ENCODE results near the gene TMEM234. TPM values are rescaled to one million over a fixed set of nuclear protein-coding genes. Genes with fewer than 3 reads are reported as not detected.

Gene TMEM234
- total and polyA plus RNA-seq, 7 donors, result 4.4 to 23.1 (median 7.2) TPM

DNA sequence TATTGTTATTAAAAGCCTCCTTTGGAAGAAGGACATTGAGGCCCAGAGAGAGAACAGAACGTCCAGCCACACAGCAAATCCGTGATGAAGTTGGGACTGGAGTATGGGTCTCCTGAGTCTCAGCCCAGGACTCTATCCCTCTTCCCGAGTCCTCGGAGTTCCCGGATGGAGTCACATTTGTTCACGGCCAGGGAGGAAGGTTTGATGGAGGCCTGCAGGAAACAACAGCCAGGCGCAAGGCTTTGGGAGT, 43.0 kb downstream of the TMEM234 start:
- peak; percentile 70 for DNase-seq
- peak overlapping the region; percentile 44 to 75 (median 59) for H3K4me3 ChIP-seq
- 15 to 22% methylated on average over 7 of the region's 7 CpGs for whole genome bisulfite sequencing, 2 donors
- H3K36me3 ChIP-seq, result peaks cover 0 to 31% (median 11%) of the 10 kb centered on the region in 4 donors
- H3K4me1 ChIP-seq, result peaks cover 0 to 48% (median 44%) of the 10 kb centered on the region in 4 donors
- TF ChIP-seq EP300 (IDR thresholded peaks at IDR 0.05) (no peak), POLR2A (IDR thresholded peaks at IDR 0.05) (no peak), CTCF (IDR thresholded peaks at IDR 0.05) (no peak), POLR2AphosphoS5 (IDR thresholded peaks at IDR 0.05) (no peak)
- intact Hi-C loops (cut with DNase I), result loop anchor here (2.0 to 5.0 kb wide), 2 partner anchors 70 to 113 kb away; partner anchors contain the start of genes HDAC1 and KPNA6
- no peaks in the 10 kb centered on the region for H3K27me3 ChIP-seq
- H3K27ac ChIP-seq, result peak overlapping the region; percentile 90 to 95 (median 92)
- H3K9me3 ChIP-seq, result no peaks in the 10 kb centered on the region

DNA sequence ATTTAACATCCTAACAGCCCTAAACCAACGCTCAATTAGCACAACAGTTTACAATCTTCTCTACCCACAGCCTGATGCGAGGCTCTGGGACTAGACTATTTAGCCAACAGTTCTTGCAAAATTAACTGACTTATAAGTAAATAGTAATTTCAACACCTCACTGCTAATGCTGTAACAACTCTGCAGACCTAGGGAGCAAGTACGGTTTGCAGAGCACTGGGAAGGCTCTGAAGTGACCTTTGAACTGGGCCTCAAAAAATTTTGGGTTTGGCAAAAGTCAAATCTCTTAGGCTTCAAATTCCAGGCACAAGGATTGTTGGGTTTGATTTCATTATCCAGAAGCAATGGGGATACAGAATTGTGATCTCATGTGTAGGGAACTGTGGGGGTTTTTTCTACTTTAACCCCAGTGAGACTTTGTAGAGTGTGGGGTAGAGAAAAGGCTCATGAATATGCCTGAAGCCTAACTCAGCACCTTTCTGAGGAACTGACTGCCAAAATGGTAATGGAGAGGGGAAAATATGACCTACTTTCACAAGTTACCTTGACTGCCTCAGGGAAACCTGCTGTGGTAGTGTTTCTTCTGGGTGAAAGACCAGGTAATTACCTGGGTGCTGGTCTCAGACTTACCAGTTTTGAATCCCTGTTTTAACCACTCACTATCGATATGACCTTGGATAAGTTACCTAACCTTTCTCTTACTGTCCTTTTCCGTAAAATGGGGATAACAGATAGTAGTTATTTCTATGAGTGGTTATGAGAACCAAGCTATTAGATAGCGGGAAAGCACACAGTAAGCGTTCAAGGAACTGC, 43.6 kb downstream of the TMEM234 start:
- Histone ChIP-seq H3K27ac (peak overlapping the region; percentile 90 to 95 (median 92)), H3K4me3 (peak overlapping the region; percentile 44 to 75 (median 59)), H3K27me3 (no peaks in the 10 kb centered on the region), H3K4me1 (peaks cover 0 to 43% (median 38%) of the 10 kb centered on the region in 4 donors), H3K36me3 (peaks cover 0 to 31% (median 7%) of the 10 kb centered on the region in 4 donors), H3K9me3 (no peaks in the 10 kb centered on the region)
- intact Hi-C loops (cut with DNase I), result loop anchor here (2.0 to 5.0 kb wide), 2 partner anchors 70 to 114 kb away; partner anchors contain the start of genes HDAC1 and KPNA6
- TF ChIP-seq CTCF (IDR thresholded peaks at IDR 0.05), result no peak
- no peak for TF ChIP-seq EP300 (IDR thresholded peaks at IDR 0.05)
- no peak for TF ChIP-seq POLR2AphosphoS5 (IDR thresholded peaks at IDR 0.05)
- TF ChIP-seq POLR2A (IDR thresholded peaks at IDR 0.05), result no peak
- WGBS, 2 donors, result 85 to 87% methylated on average over 7 of the region's 7 CpGs
- peak; percentile 10 for DNase-seq

- H3K36me3 ChIP-seq, result peaks cover 13 to 62% (median 38%) of the 10 kb centered on the region in 4 donors
- no peaks in the 10 kb centered on the region for H3K9me3 ChIP-seq
- TF ChIP-seq POLR2AphosphoS5 (IDR thresholded peaks at IDR 0.05), result no peak
- no peak for TF ChIP-seq CTCF (IDR thresholded peaks at IDR 0.05)
- TF ChIP-seq EP300 (IDR thresholded peaks at IDR 0.05), result no peak
- TF ChIP-seq POLR2A (IDR thresholded peaks at IDR 0.05), result no peak
- H3K27ac ChIP-seq, result no peak overlapping the region
- intact Hi-C loops (cut with DNase I), result no loop called here
- H3K4me3 ChIP-seq, result no peak overlapping the region
- DNase-seq, result no peak
- no peaks in the 10 kb centered on the region for H3K4me1 ChIP-seq
- no peaks in the 10 kb centered on the region for H3K27me3 ChIP-seq
- 89 to 94% methylated on average over 1 of the region's 1 CpG for WGBS, 2 donors
These were observed 49.4 kb downstream of the TMEM234 start for GRCh38 chr1:32172621-32173245.

DNA sequence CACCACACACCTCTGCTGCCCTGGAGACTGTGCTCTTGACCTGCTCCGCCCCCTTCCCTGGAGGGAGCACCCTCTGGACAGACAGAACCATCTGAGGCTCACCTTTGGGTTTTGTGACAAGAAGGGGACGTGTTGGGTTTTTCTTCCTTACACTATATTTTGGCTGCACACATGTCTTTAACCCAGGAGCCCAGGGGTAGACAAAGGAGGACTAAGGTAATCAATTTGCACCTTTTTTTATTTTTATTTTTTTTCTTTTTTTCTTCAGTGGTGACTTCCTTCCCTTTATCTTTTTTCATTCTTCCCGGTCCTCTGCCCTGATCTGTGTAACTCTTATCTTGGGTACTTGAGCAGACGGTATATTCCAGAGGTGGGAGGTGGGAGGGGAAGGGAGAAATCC, 51.2 kb downstream of the TMEM234 start:
- Histone ChIP-seq H3K27me3 (no peaks in the 10 kb centered on the region), H3K27ac (no peak overlapping the region), H3K4me1 (no peaks in the 10 kb centered on the region), H3K9me3 (no peaks in the 10 kb centered on the region), H3K36me3 (peaks cover 24 to 80% (median 49%) of the 10 kb centered on the region in 4 donors), H3K4me3 (no peak overlapping the region)
- WGBS, 2 donors, result 89 to 94% methylated on average over 4 of the region's 4 CpGs
- no peak for TF ChIP-seq POLR2A (IDR thresholded peaks at IDR 0.05)
- TF ChIP-seq CTCF (IDR thresholded peaks at IDR 0.05), result no peak
- no peak for TF ChIP-seq EP300 (IDR thresholded peaks at IDR 0.05)
- no peak for TF ChIP-seq POLR2AphosphoS5 (IDR thresholded peaks at IDR 0.05)
- DNase-seq, result no peak
- intact Hi-C loops (cut with DNase I), result no loop called here

Small RNA genes within 50 kb of the gene (small RNA-seq; reads per million reads assigned to genes)
- gene RF00017, result 0 reads per million in 3 donors

Other genes starting within 250 kb of the TMEM234 start
- gene KHDRBS1, start 208.5 kb downstream of the TMEM234 start, total RNA-seq, result 10 to 100 TPM; 67.2 to 80.6 (median 73.6) TPM
- gene KHDRBS1, start 208.5 kb downstream of the TMEM234 start, polyA plus RNA-seq, result 10 to 100 TPM; 58.0 to 83.7 (median 66.1) TPM
- gene TMEM39B, start 149.4 kb downstream of the TMEM234 start, total RNA-seq, result 1 to 10 TPM; 2.0 to 6.7 (median 3.7) TPM
- gene TMEM39B, start 149.4 kb downstream of the TMEM234 start, polyA plus RNA-seq, result 10 to 100 TPM in 1 of 3 donors, 1 to 10 TPM in 2; 3.6 to 11.9 (median 3.7) TPM
- gene KPNA6, start 114.3 kb downstream of the TMEM234 start, total RNA-seq, result 10 to 100 TPM; 33.4 to 47.0 (median 41.6) TPM
- 10 to 100 TPM in 1 of 3 donors, 1 to 10 TPM in 2; 6.0 to 15.3 (median 9.5) TPM for gene KPNA6, start 114.3 kb downstream of the TMEM234 start, polyA plus RNA-seq
- gene TXLNA, start 42.7 kb downstream of the TMEM234 start, total RNA-seq, result 10 to 100 TPM; 28.9 to 46.7 (median 36.7) TPM
- gene TXLNA, start 42.7 kb downstream of the TMEM234 start, polyA plus RNA-seq, result 10 to 100 TPM in 2 of 3 donors, 1 to 10 TPM in 1; 9.0 to 35.4 (median 11.6) TPM
- 10 to 100 TPM in 1 of 4 donors, 1 to 10 TPM in 3; 3.9 to 15.0 (median 6.9) TPM for gene CCDC28B, start 21.8 kb downstream of the TMEM234 start, total RNA-seq
- 1 to 10 TPM; 3.7 to 9.3 (median 4.2) TPM for gene CCDC28B, start 21.8 kb downstream of the TMEM234 start, polyA plus RNA-seq
- 1 to 10 TPM in 3 of 4 donors, under 1 TPM in 1; 0.81 to 3.9 (median 2.1) TPM for gene IQCC, start 16.7 kb downstream of the TMEM234 start, total RNA-seq
- gene IQCC, start 16.7 kb downstream of the TMEM234 start, polyA plus RNA-seq, result 1 to 10 TPM in 2 of 3 donors, under 1 TPM in 1; 0.60 to 2.5 (median 1.4) TPM
- not detected for gene DCDC2B, start 13.3 kb downstream of the TMEM234 start, total RNA-seq
- gene DCDC2B, start 13.3 kb downstream of the TMEM234 start, polyA plus RNA-seq, result under 1 TPM in 1 of 3 donors, not detected in 2; 0.04 TPM
- 100 to 1,000 TPM; 163 to 178 (median 171) TPM for gene EIF3I, start 54 bp upstream of the TMEM234 start, total RNA-seq
- 100 to 1,000 TPM; 171 to 226 (median 185) TPM for gene EIF3I, start 54 bp upstream of the TMEM234 start, polyA plus RNA-seq
- gene FAM167B, start 24.9 kb upstream of the TMEM234 start, total RNA-seq, result 1 to 10 TPM in 2 of 4 donors, under 1 TPM in 1, not detected in 1; 0.71 to 3.0 (median 2.2) TPM
- gene FAM167B, start 24.9 kb upstream of the TMEM234 start, polyA plus RNA-seq, result 1 to 10 TPM; 3.0 to 9.0 (median 3.6) TPM
- under 1 TPM in 3 of 4 donors, not detected in 1; 0.36 to 0.81 (median 0.49) TPM for gene LCK, start 28.9 kb upstream of the TMEM234 start, total RNA-seq
- gene LCK, start 28.9 kb upstream of the TMEM234 start, polyA plus RNA-seq, result 10 to 100 TPM in 1 of 3 donors, 1 to 10 TPM in 1, under 1 TPM in 1; 0.92 to 37.3 (median 1.8) TPM
- gene HDAC1, start 69.7 kb upstream of the TMEM234 start, total RNA-seq, result 10 to 100 TPM; 47.1 to 68.0 (median 55.6) TPM
- gene HDAC1, start 69.7 kb upstream of the TMEM234 start, polyA plus RNA-seq, result 100 to 1,000 TPM; 163 to 215 (median 180) TPM
- 1 to 10 TPM; 4.1 to 9.7 (median 6.6) TPM for gene MARCKSL1, start 113.9 kb upstream of the TMEM234 start, total RNA-seq
- 100 to 1,000 TPM; 120 to 158 (median 141) TPM for gene MARCKSL1, start 113.9 kb upstream of the TMEM234 start, polyA plus RNA-seq
- 10 to 100 TPM in 1 of 4 donors, 1 to 10 TPM in 3; 3.5 to 13.8 (median 5.6) TPM for gene FAM229A, start 140.1 kb upstream of the TMEM234 start, total RNA-seq
- 1 to 10 TPM in 2 of 3 donors, under 1 TPM in 1; 0.60 to 7.5 (median 1.2) TPM for gene FAM229A, start 140.1 kb upstream of the TMEM234 start, polyA plus RNA-seq
- gene TSSK3, start 140.2 kb upstream of the TMEM234 start, total RNA-seq, result 1 to 10 TPM in 3 of 4 donors, not detected in 1; 1.5 to 2.2 (median 2.1) TPM
- gene TSSK3, start 140.2 kb upstream of the TMEM234 start, polyA plus RNA-seq, result 1 to 10 TPM in 1 of 3 donors, not detected in 2; 1.1 TPM
- 10 to 100 TPM; 52.8 to 76.7 (median 62.1) TPM for gene BSDC1, start 172.1 kb upstream of the TMEM234 start, total RNA-seq
- gene BSDC1, start 172.1 kb upstream of the TMEM234 start, polyA plus RNA-seq, result 10 to 100 TPM; 46.2 to 52.0 (median 50.7) TPM
- gene ZBTB8B, start 242.7 kb upstream of the TMEM234 start, total RNA-seq, result under 1 TPM in 3 of 4 donors, not detected in 1; under 0.01 TPM
- gene ZBTB8B, start 242.7 kb upstream of the TMEM234 start, polyA plus RNA-seq, result under 1 TPM in 1 of 3 donors, not detected in 2; 0.01 TPM